Smooth muscle cell of the brain vasculature (primary cell): ENCODE results near the gene KDM4C.

ENCODE experiments used
- DNase-seq: peaks from one replicate; pipeline ENCODE4 v3.0.0-alpha.2; 2012; ENCODE audit warnings: low read depth, low spot score

KDM4C gene

DNA sequence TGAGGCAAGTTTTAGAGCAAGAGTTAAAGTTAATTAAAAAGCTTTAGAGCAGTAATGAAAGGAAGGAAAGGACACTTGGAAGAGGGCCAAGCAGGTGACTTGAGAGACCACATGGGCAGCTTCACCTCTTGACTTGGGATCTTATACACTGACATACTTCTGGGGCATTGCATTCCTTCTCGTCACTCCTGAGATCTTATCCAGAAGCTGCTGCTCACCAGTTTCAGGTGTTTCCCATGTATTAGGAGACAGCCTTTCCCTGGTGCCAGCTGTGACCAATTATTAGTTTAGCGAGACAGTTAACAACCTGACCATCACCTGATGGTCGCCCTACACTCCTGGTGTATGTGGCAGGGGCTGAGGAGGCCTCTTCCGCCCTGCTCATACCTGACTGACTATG is 382.1 kb downstream of the KDM4C start:
- DNase-seq = no peak

GRCh38 chr9:7140401-7140800 is 382.6 kb downstream of the KDM4C start:
- DNase-seq = no peak

- DNase-seq = no peak
These were observed 385.9 kb downstream of the KDM4C start for GRCh38 chr9:7143645-7144200.

GRCh38 chr9:7144265-7145046 is 386.7 kb downstream of the KDM4C start:
- DNase-seq = no peak

GRCh38 chr9:7145361-7146069 is 387.7 kb downstream of the KDM4C start:
- no peak for DNase-seq

GRCh38 chr9:7146582-7146981 is 388.8 kb downstream of the KDM4C start:
- DNase-seq = no peak

DNA sequence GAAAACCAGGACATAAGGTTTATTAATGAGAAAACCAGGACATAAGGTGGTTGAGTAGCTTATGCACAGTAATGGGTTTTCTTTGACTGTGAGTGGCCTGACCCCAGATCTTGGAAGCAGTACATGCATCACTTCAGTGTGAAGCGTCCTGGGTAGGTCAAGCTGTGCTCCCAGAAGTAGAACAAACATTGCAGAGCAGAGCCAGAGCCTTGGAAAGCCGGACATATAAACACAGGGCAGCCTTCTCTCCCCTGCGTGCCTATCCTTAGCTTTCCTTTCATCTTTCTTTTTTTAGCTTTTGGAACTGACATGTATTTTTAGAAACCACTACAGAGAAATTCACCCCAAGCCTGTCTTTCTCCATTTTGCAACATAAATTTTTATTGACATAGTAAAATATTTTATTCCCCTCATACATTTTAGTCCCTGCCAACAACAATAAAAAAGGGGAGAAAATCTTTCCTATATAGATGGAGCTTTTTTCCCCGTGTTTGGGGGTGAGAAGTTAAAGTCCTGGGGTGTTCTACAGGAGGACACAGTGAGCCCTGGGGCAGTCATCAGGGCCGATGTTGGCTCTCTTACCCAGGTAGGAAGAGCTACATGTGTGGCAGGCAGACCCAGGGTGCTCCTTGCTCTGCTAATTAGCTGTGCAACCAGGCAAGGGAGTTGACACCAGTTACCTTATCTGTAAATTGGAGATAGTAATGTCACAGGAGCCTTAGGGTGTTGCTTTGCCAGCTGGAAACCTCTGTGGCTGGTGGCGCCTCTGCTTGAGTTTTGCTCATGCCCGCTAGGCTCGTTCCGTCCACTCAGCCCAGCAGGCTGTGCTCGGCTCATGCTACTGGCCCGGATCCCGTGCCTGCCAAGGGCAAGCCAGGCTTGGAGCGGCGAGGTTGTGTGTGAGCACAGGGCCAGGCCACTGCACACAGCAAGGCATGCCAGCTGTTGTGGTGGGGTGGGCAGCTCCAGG is 389.6 kb downstream of the KDM4C start:
- peak; percentile 63 for DNase-seq

DNA sequence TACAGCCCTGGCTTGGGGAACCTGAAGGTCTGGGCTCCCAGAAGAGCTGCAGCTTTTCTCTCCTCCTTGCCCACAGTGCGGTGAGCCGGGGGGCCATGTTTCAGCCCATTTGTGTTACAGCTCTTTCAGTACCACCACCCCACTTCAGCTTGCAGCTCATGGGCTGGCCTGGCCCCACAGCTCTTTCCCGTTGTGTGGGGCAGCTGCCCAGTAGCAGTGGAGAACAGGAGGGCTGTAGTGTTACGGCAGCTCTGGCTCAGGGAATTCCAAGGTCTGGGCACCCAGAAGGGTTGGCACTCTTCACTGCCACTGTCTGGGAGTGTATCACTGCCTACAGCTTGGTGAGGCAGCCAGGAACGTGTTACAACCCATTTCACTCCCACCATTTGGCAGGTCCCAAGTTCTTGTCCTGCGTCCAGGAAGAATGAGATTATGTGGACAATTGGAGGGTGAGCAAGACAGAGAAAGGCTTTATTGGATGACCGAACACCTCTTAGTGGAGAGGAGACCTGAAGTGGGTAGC is 390.5 kb downstream of the KDM4C start:
- no peak for DNase-seq

DNA sequence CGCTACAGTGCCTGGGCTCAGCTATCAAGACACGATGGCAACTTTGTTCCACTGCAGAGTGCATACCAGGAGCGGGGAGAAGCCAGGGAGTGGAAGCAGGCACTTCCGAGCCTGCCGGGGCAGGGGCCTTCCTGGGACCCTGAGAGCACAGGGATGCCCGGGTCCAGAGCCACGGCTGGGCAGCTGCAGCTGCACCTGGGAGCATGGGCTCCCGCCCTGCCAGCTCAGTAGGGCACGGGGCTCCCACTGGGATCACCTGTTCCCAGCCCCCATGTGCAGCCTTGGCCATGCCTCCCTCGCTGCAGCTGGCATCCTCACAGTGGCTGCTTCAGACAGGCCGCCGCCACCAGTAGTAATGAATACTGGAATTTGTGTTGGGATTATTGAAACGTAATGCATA is 391.5 kb downstream of the KDM4C start:
- DNase-seq = no peak

DNA sequence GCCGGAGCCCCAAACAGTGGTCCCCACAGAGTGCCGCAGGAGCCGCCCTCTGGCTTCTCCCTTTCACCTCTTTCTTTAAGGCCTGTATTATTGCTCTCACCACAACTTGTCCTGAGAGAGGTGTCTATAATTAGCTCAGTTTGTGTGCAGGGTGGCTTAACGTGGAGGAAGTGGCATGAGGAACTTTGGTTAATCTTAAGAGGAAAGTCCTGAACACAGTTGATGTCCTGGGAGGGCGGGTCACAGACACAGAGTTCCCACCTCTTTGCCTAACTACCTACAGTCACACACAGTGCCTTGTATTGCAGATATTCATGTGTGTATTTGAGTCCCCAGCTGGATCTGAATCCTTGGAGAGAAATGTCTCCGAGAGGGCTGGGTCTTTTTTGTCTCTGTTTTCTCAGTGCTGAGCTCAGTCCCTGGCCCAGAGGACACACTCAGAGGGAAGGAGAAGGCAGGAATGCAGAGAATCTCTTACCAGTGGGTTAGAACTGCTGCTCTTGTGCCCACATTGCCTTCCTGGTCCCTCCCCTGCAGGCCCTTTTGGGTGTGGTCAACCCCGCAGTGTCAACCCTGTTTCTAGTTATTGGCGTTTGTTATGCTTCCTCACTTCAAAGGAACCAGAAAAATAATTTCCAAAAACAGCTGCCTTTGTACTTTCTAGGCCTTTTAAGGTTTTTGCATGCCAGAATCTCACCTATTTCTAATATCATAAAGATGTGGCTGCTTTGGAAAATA is 392.5 kb downstream of the KDM4C start:
- DNase-seq = no peak

DNA sequence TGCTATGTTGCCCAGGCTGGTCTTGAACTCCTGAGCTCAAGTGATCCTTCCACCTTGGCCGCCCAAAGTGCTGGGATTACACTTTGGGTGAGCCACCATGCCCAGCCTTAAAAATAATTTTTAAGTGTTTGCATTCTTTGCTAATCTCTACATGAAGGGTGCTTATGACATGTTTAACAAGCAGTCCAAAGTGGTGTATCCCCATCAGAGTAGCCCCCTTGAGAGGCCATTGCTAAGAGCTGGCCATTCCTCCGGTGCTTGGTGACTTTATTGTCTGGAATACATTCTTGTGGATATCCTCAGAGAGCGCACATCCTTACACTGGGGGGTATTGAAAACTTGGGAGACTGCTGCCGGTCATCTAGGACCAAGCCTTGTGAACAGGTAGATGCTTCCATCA is 395.4 kb downstream of the KDM4C start:
- DNase-seq = no peak

DNA sequence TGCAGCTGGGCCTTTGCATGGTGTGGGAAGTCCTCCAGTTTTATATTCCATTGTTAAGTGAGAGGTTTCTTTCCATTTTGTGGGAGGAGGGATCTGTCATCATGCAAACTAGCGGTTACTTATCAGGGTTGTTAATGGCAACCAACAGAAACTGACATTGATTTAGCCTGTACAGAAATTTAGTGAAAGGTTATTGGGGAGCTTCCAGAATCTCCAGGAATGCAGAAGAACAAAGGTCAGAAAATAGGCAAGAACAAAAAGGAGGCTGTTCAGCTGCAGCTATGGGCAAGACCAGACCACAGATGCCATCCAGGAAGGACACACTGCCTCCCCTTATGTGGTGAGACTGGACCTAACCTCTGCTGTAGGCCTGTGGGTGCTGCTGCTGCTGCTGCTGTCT is 395.8 kb downstream of the KDM4C start:
- no peak for DNase-seq

DNA sequence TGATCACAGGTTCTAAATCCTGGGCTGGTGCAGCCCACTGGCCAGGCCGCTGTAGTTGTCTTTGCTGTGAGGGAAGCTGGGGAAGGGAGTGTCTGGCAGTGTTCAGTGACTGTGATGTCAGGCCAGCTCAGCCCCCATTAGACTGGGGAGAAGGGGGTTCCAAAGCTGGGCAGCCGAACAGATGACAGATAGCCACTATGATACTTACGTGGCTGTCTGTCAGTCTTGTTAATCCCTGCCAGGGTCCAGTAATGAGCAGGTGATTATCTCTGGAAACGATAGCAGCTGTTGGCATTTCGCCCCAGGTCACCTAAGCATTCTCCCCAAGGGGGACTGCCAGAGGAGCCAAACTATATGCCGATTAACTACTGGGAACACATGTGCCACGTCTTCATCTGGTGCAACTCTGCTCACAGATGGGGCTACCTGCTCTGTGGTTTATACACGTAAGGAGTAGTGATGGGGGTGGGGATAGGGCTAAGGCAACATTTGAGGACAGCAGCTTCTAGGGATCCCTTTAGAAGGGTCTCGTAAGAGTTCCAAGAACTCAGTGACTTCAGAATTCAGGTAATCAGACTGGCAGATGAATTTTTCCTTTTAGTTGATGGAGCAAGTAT is 396.3 kb downstream of the KDM4C start:
- DNase-seq = no peak

- no peak for DNase-seq
These were observed 396.9 kb downstream of the KDM4C start for GRCh38 chr9:7154650-7155049.

DNA sequence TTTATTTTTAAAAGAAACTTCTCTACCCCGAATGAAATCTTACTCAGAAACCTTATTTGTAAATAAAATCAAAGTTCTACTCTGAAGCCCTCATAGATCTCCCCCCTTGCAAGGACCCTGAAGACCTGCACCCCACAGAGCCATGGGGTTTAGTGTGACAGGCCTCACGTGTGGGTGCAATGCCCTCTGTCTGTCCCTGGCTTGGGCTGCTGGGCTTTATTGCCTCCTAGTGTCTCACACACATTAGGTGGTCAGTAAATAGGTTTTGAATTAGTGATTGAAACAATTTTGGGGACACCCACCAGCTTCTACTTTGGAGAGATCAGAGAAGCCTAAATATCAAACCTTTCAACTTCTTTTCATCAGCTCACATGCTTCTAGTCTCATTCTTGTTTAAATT is 403.7 kb downstream of the KDM4C start:
- DNase-seq = no peak

DNA sequence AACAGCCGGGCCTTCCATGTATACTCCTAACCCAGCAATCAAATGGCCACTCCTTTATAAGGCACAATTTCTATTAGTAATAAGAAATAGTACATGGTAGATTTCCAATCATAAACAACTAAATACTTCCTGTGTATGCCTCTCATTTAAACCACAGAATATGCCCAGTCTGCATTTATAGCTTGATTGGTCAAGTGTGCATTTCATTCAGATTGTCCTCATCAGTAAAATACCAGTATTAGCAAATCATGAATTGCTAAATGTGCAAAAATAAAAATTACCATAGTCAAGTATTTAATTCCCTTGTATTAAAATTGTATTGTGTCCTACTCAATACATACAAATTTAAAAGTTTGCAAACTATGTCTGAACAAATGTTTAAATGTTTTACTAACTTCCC is 406.2 kb downstream of the KDM4C start:
- no peak for DNase-seq

- DNase-seq = no peak
These were observed 406.9 kb downstream of the KDM4C start for GRCh38 chr9:7164440-7165330.

DNA sequence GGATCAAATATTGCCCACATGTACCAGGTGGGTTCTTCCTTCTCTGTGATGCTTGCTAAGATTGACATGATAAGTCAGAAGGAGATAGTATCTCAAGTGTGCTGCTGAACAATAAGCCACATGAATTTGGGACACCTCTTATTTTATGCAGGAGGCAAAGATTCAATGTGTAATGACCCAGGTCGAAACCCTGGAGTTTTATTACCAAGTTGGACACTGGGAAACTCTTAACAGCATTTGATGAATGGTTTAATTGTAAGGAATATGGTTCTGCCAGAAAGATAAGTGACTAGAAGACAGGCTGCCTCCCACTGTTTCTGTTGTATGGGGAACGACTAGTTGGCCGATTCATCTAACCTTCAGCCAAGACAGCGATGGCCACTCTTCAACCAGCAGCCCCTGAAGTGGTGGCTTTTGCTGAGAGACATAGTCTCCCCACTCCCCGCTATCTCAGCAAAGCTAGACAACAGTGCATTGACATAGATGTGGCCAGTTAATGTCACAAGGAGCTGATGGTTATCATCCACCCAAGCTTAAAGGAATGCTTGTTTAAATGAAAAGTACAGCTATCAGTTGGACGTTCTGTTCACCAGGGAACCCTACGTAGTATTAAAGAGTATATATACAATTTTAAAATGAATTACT is 407.7 kb downstream of the KDM4C start:
- no peak for DNase-seq

GRCh38 chr9:7166074-7166473 is 408.3 kb downstream of the KDM4C start:
- DNase-seq = no peak
